Adrenal gland (tissue), 5 donors: ENCODE results near the gene TCP10L.

Source experiments
- CTCF ChIP-seq, 6 experiments: fragments of 450-650 bp in 4 of 6; fragments of 200-600 bp in 2 of 6; sonication (generic) in 1 of 6; IDR thresholded peaks; 1 replicate in 5 of 6; 2 replicates in 1 of 6; pipeline versions ENCODE4 v1.5.1 to v1.8.0; 2016 to 2021; ENCODE audit warnings: antibody characterized with exemption in 6 of 6, mild to moderate bottlenecking in 2 of 6, moderate library complexity in 1 of 6
- POLR2A ChIP-seq, 2 donors: fragments of 450-650 bp; IDR thresholded peaks; one replicate each; pipeline ENCODE4 v1.6.1; 2017; ENCODE audit warnings: antibody characterized with exemption in 2 of 2, mild to moderate bottlenecking in 2 of 2, moderate library complexity in 1 of 2
- donor health status: DM: no; HTN: no; CAD: no.

GRCh38 chr21:32559006-32559610 lies 26.2 kb downstream of the TCP10L start:
- TF ChIP-seq CTCF (IDR thresholded peaks at IDR 0.05) (no peak), POLR2A (IDR thresholded peaks at IDR 0.05) (no peak)
